ENCODE measurements around the gene CYP4F22. TPM values are rescaled to one million over a fixed set of nuclear protein-coding genes. Genes with fewer than 3 reads are reported as not detected.
A peak's percentile ranks its signal among the peaks of the same experiment; 100 is the strongest.
"Not testable (repeated sequence)": the region's sequence is repeated elsewhere in the genome, so short reads cannot be mapped to it uniquely, and the experiment has no call there.

The CYP4F22 gene
- total and polyA plus RNA-seq, 4 donors, result not detected

DNA sequence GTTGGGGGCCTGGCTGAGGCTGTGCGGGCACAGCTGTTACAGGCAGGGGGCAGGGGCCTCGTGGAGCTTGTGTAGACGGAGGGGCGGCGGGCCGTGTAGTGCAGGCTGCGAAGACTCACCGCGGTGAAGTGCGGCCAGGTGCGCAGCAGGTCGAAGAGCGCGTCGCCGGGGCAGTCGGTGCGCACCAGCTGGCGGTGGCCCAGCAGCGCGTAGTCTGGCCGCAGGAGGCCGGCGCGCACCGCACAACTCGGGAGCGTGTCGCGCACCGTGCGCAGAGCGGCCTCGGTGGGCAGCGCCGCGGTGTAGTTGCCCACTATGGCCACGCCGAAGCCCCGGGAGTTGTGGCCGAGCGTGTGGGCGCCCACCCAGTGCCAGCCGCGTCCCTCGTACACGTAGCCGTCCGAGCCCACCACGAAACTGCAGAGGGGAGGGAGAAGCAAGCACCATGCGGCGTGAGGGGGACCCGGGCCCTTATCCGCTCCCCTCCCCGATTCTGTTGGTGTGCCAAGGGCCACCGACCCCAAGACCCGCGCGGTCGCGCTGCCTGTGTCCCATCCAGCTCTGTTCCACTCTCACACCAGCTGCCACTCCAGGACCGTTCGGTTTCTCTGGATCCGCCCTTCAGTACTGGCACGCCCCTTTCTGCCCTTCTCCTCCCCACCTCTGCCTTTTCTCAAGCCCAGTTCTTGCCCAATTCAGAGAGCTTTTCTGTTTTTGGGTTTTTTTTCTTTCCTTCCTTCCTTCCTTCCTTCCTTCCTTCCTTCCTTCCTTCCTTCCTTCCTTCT lies 38.6 kb upstream of the CYP4F22 start:
- Histone ChIP-seq H3K4me3 (ENCODE audit: low read length in 2 of 2) (no peak overlapping the region), H3K27me3 (ENCODE audit: control insufficient read depth in 1 of 2, insufficient read depth in 2 of 2, low read length in 1 of 2) (no peaks in the 10 kb centered on the region), H3K4me1 (ENCODE audit: control insufficient read depth in 1 of 2, insufficient read depth in 2 of 2, low read length in 2 of 2) (no peaks in the 10 kb centered on the region), H3K36me3 (ENCODE audit: control insufficient read depth in 1 of 2, insufficient read depth in 2 of 2, low read length in 1 of 2) (no peaks in the 10 kb centered on the region), H3K27ac (ENCODE audit: low read depth in 1 of 2, low read length in 2 of 2) (no peak overlapping the region), H3K9me3 (ENCODE audit: control insufficient read depth, low read length) (no peaks in the 10 kb centered on the region)
- ATAC-seq (ENCODE audit: low FRiP score) (peak; percentile 62), DNase-seq (peak; percentile 56 to 76)
- 5 to 6% methylated on average over 61 to 65 of the region's 65 CpGs for WGBS, 2 donors
- intact Hi-C loops (cut with DNase I), result no loop called here

DNA sequence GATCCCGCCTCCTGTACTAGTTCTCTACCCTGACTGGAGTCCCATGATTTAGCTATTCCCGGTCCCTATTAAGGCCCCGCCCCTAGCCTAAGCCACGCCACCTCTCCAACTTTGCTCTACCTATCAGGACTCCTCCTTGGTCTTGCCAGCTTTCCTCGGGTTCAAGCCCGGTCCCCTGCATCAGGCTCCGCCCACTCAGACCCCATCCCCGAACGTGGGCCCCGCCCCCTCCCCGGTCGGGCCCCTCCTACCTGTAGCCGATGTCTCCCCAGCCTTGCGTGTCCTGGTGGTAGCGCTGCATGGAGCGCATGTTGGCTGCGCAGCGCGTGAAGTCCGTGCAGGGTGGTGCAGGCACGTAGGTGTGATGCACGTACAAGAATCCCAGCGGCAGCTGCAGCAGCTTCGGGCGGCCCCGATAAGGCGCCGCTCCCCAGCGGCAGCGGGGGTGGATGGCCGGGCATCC lies 36.7 kb upstream of the CYP4F22 start:
- Histone ChIP-seq H3K27ac (ENCODE audit: low read depth in 1 of 2, low read length in 2 of 2) (no peak overlapping the region), H3K4me3 (ENCODE audit: low read length in 2 of 2) (no peak overlapping the region), H3K27me3 (ENCODE audit: control insufficient read depth in 1 of 2, insufficient read depth in 2 of 2, low read length in 1 of 2) (no peaks in the 10 kb centered on the region), H3K9me3 (ENCODE audit: control insufficient read depth, low read length) (no peaks in the 10 kb centered on the region), H3K4me1 (ENCODE audit: control insufficient read depth in 1 of 2, insufficient read depth in 2 of 2, low read length in 2 of 2) (no peaks in the 10 kb centered on the region), H3K36me3 (ENCODE audit: control insufficient read depth in 1 of 2, insufficient read depth in 2 of 2, low read length in 1 of 2) (no peaks in the 10 kb centered on the region)
- WGBS, 2 donors, result 42 to 56% methylated on average over 31 of the region's 31 CpGs
- DNase-seq (peak; percentile 24 to 62), ATAC-seq (ENCODE audit: low FRiP score) (peak; percentile 24)
- intact Hi-C loops (cut with DNase I), result no loop called here

DNA sequence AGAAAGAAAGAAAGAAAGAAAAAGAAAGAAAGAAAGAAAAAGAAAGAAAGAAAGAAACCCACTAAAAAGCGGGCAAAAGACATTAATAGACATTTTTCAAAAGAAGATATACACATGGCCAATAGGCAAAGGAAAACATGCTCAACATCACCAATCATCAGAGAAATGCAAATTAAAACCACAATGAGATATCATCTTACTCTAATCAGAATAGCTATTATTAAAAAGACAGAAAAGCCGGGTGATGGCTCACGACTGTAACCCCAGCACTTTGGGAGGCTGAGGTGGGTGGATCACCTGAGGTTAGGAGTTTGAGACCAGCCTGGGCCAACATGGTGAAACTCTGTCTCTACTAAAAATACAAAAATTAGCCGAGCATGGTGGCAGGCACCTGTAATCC lies 34.5 kb upstream of the CYP4F22 start:
- peak in 1 of 2 donors; percentile 4 for DNase-seq
- intact Hi-C loops (cut with DNase I); H3K27me3 ChIP-seq (ENCODE audit: control insufficient read depth in 1 of 2, insufficient read depth in 2 of 2, low read length in 1 of 2); ATAC-seq (ENCODE audit: low FRiP score); H3K36me3 ChIP-seq (ENCODE audit: control insufficient read depth in 1 of 2, insufficient read depth in 2 of 2, low read length in 1 of 2); H3K4me3 ChIP-seq (ENCODE audit: low read length in 2 of 2); H3K4me1 ChIP-seq (ENCODE audit: control insufficient read depth in 1 of 2, insufficient read depth in 2 of 2, low read length in 2 of 2); H3K9me3 ChIP-seq (ENCODE audit: control insufficient read depth, low read length); H3K27ac ChIP-seq (ENCODE audit: low read depth in 1 of 2, low read length in 2 of 2): not testable (repeated sequence)
- WGBS, 2 donors, result 72 to 73% methylated on average over 4 of the region's 4 CpGs

DNA sequence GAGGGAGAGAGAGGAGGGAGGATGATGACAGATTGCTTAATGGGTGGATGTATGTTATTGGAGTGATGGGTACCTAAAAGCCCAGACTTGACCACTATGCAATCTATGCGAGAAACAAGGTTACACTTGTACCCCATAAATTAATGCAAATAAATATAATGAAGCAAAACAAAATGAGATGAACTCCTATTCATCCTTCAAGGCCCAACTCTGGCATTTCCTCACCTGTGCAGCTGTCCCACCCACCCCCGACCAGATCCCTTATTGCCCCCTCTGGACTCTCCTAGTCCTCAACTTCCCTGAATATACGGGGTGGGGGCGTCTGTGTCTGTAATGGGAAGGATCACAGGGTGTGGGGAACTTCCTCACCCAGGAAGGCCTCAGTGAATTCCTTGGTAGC lies 33.2 kb upstream of the CYP4F22 start:
- Histone ChIP-seq H3K36me3 (ENCODE audit: control insufficient read depth in 1 of 2, insufficient read depth in 2 of 2, low read length in 1 of 2) (no peaks in the 10 kb centered on the region), H3K27ac (ENCODE audit: low read depth in 1 of 2, low read length in 2 of 2) (no peak overlapping the region), H3K27me3 (ENCODE audit: control insufficient read depth in 1 of 2, insufficient read depth in 2 of 2, low read length in 1 of 2) (no peaks in the 10 kb centered on the region), H3K4me3 (ENCODE audit: low read length in 2 of 2) (no peak overlapping the region), H3K4me1 (ENCODE audit: control insufficient read depth in 1 of 2, insufficient read depth in 2 of 2, low read length in 2 of 2) (no peaks in the 10 kb centered on the region), H3K9me3 (ENCODE audit: control insufficient read depth, low read length) (no peaks in the 10 kb centered on the region)
- ATAC-seq (ENCODE audit: low FRiP score) (no peak), DNase-seq (peak in 1 of 2 donors; percentile 6)
- intact Hi-C loops (cut with DNase I), result no loop called here
- 77 to 82% methylated on average over 4 of the region's 4 CpGs for WGBS, 2 donors

DNA sequence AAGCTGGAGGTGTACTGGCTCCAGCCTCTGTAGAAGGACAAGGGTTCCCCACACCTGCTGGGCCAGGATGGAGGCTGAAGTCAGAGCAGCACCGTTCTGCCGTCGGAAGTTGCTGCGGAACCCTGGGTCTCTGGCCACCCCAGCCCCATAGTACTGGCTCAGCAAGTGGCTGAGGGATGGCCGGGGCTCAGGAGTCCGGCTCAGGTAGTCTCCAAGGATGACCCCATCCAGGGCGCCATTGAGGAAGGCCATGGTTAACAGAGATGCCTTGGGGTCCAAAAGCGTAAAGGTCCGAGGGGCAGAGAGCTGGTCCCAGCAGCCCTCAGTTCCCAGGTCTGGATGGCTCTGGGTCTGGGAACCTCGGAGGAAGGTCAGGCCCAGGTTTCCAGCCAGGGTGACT lies 32.7 kb upstream of the CYP4F22 start:
- DNase-seq, result peak in 1 of 2 donors; percentile 65
- Histone ChIP-seq H3K9me3 (ENCODE audit: control insufficient read depth, low read length) (no peaks in the 10 kb centered on the region), H3K4me3 (ENCODE audit: low read length in 2 of 2) (no peak overlapping the region), H3K36me3 (ENCODE audit: control insufficient read depth in 1 of 2, insufficient read depth in 2 of 2, low read length in 1 of 2) (no peaks in the 10 kb centered on the region), H3K4me1 (ENCODE audit: control insufficient read depth in 1 of 2, insufficient read depth in 2 of 2, low read length in 2 of 2) (no peaks in the 10 kb centered on the region), H3K27ac (ENCODE audit: low read depth in 1 of 2, low read length in 2 of 2) (no peak overlapping the region), H3K27me3 (ENCODE audit: control insufficient read depth in 1 of 2, insufficient read depth in 2 of 2, low read length in 1 of 2) (no peaks in the 10 kb centered on the region)
- intact Hi-C loops (cut with DNase I), result no loop called here
- WGBS, 2 donors, result 92 to 94% methylated on average over 10 of the region's 10 CpGs
- no peak for ATAC-seq (ENCODE audit: low FRiP score)

DNA sequence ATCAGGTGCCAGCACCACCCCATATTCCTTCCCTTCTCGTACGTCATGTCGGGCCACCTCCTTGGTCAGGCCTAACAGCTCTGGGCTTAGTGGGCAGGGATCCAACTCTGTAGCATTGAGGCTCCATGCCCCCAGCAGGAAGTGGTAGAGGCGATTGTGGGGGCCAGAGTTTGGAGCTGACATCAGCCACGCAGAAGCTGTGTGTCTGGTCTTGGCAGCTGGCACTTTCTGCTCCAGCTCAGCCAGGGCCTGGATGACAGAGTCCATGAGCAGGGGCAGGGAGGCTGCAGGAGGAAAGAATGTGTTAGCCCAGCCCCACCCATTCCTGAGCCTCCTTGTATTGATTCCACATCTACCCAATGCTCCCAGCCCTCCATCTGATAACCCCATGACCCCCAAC lies 32.0 kb upstream of the CYP4F22 start:
- intact Hi-C loops (cut with DNase I), result no loop called here
- WGBS, 2 donors, result 85 to 94% methylated on average over 5 of the region's 5 CpGs
- peak in 1 of 2 donors; percentile 51 for DNase-seq

DNA sequence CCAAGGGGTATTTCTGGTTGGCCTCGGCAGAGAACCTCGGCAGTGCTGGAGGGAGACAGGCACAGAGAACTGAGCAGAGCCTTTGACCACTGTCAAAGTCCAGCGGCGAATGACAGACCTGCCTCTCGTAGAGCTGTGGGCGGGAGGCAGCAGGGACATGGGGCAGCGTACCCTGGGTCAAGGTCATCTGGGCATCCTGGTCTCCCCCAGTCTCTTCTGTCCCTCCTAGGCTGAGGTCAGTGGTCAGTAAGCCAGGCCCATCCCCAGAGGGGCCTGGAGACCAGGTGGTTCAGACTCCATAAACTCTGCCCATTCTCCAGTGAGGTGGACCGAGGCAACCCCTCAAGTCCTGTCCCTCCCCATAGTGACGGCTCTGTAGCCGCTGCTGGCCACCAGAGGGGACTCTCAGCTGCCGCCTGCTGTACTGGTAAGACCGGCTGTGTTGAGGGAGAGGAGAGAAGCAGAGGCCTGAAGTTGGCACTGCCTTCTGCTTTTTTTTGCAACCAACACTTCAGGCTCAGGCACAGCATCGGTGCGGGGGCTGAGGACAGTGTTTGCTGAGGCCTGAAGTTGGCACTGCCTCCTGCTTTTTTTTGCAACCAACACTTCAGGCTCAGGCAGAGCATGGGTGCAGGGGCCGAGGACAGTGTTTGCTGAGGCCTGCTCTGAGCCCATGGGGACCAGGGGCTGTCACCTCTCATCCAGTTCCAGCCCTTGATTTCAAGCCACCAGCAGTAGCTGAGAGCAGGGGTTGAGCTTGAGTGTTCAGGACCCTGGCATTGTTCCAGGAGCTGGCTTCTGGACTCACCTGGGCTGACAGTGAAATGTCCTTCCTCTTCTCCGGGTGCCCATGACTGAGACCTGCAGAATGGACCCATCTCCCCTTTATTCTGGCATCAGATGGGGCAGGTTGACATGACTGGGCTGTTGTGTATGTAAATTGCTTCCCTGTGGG lies 28.7 kb upstream of the CYP4F22 start, which contains the start of gene PGLYRP2:
TSS of gene PGLYRP2 (minus strand) at position 111 of the 955 bp plus-strand sequence. CDS start 130 bp downstream, outside the sequence.
- no peak within 1 kb of the TSS for H3K27ac ChIP-seq (ENCODE audit: low read depth in 1 of 2, low read length in 2 of 2)
- no peak within 1 kb of the TSS for H3K4me3 ChIP-seq (ENCODE audit: low read length in 2 of 2)
- H3K4me1 ChIP-seq (ENCODE audit: control insufficient read depth in 1 of 2, insufficient read depth in 2 of 2, low read length in 2 of 2), result no peaks in the 10 kb centered on the region
- intact Hi-C loops (cut with DNase I), result no loop called here
- WGBS, 2 donors, result 49 to 50% methylated on average over 16 of the region's 16 CpGs
- ATAC-seq (ENCODE audit: low FRiP score) (peak; percentile 50), DNase-seq (peak in 1 of 2 donors; percentile 72)
- H3K36me3 ChIP-seq (ENCODE audit: control insufficient read depth in 1 of 2, insufficient read depth in 2 of 2, low read length in 1 of 2), result no peaks in the 10 kb centered on the region
- H3K27me3 ChIP-seq (ENCODE audit: control insufficient read depth in 1 of 2, insufficient read depth in 2 of 2, low read length in 1 of 2), result no peaks in the 10 kb centered on the region
- H3K9me3 ChIP-seq (ENCODE audit: control insufficient read depth, low read length), result no peaks in the 10 kb centered on the region

More for the DNA sequence above, 32.0 kb upstream of the CYP4F22 start:
- Histone ChIP-seq H3K4me1 (ENCODE audit: control insufficient read depth in 1 of 2, insufficient read depth in 2 of 2, low read length in 2 of 2) (no peaks in the 10 kb centered on the region), H3K4me3 (ENCODE audit: low read length in 2 of 2) (no peak overlapping the region), H3K27ac (ENCODE audit: low read depth in 1 of 2, low read length in 2 of 2) (no peak overlapping the region), H3K36me3 (ENCODE audit: control insufficient read depth in 1 of 2, insufficient read depth in 2 of 2, low read length in 1 of 2) (no peaks in the 10 kb centered on the region), H3K9me3 (ENCODE audit: control insufficient read depth, low read length) (no peaks in the 10 kb centered on the region), H3K27me3 (ENCODE audit: control insufficient read depth in 1 of 2, insufficient read depth in 2 of 2, low read length in 1 of 2) (no peaks in the 10 kb centered on the region)
- ATAC-seq (ENCODE audit: low FRiP score), result no peak

DNA sequence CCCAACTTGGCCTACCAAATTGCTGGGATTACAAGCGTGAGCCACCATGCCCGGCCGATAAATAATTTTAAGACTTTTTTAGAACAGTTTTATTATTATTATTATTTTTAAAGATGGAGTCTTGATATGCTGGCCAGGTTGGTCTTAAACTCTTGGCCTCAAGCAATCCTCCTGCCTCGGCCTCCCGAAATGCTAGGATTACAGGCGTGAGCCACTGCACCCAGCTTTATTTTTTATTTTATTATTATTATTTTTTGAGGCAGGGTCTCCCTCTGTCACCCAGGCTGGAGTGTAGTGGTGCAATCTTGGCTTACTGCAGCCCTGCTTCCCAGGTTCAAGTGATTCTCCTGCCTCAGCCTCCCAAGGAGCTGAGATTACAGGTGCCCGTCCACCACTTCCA lies 27.3 kb upstream of the CYP4F22 start:
- 90 to 91% methylated on average over 7 of the region's 7 CpGs for WGBS, 2 donors
- intact Hi-C loops (cut with DNase I); H3K9me3 ChIP-seq (ENCODE audit: control insufficient read depth, low read length); DNase-seq; H3K36me3 ChIP-seq (ENCODE audit: control insufficient read depth in 1 of 2, insufficient read depth in 2 of 2, low read length in 1 of 2); H3K4me1 ChIP-seq (ENCODE audit: control insufficient read depth in 1 of 2, insufficient read depth in 2 of 2, low read length in 2 of 2); H3K27ac ChIP-seq (ENCODE audit: low read depth in 1 of 2, low read length in 2 of 2); ATAC-seq (ENCODE audit: low FRiP score); H3K4me3 ChIP-seq (ENCODE audit: low read length in 2 of 2); H3K27me3 ChIP-seq (ENCODE audit: control insufficient read depth in 1 of 2, insufficient read depth in 2 of 2, low read length in 1 of 2): not testable (repeated sequence)

All from aorta (tissue), 5 donors.